Activated CD4-positive, alpha-beta T cell treated with anti-CD3 and anti-CD28 coated beads, Interleukin-2, Interleukin-6, amounts not matched to agents 100 ng/mL and 50 ng/mL, durations not matched to agents 16 hours and 8 hours (primary cell): ENCODE data around the gene ZNFX1.

Experiments
- DNase-seq: peaks from one replicate; pipeline ENCODE4 v3.0.0-alpha.2; 2020

ZNFX1 gene

GRCh38 chr20:49291200-49291599, 13.3 kb upstream of the ZNFX1 start:
- DNase-seq: no peak

DNA sequence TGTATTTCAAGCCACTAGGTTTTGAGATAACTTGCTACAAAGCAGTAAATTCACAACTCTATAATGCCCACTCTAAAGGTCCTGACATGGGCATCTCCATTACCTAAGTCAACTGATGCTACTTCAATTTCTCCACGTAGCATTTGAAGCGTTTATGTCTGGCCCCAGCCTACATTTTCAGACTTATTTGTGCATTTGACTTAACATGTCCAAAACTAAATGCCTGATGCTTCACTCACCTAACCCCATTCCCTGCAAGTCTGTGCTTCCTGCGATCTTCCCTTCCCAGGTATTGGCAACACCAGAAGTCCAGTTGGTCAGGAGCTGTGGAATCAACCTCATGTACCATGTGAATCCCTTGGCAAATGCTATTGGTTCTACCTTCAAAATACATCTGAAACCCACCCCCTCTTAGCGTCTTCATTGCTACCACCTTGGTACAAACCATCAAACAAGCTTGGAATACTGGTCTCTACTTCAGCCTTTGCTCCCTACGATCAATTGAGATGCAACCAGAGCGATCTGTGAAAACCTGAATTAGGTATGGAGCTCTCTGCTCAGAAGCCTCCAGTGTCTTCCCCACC, 12.8 kb upstream of the ZNFX1 start:
- DNase-seq: no peak

- no peak for DNase-seq
Measured at GRCh38 chr20:49288784-49289696, 11.2 kb upstream of the ZNFX1 start.

GRCh38 chr20:49288250-49288751, 10.4 kb upstream of the ZNFX1 start:
- no peak for DNase-seq

- no peak for DNase-seq
Measured at GRCh38 chr20:49287555-49288249, 9.8 kb upstream of the ZNFX1 start.

- DNase-seq: no peak
Measured at GRCh38 chr20:49286689-49287551, 9.1 kb upstream of the ZNFX1 start.

GRCh38 chr20:49285813-49286494, 8.1 kb upstream of the ZNFX1 start:
- DNase-seq: no peak

DNA sequence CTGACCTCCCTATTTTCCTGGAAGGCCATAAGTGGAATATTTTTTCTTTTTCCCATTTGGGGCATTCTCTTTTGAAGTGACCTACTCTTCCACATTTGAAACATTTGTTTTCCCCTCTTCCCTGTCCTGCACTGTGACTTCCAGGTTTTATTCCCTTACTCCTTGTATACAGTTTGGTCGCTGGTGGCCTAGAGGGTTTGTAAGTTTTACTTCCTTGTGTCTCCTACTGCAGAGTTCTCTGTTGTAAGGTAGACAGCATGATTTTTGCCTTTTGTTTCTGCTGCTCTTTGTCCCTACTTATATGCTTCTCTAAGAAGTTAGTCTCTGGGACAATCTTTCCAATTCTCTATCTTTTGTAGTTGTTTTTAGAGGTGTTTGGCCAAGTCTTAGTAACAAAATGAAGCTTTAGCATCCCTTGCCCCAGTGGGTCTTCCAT, 7.4 kb upstream of the ZNFX1 start:
- no peak for DNase-seq

GRCh38 chr20:49284818-49285217, 7.0 kb upstream of the ZNFX1 start:
- DNase-seq: no peak

GRCh38 chr20:49283703-49284625, 6.1 kb upstream of the ZNFX1 start:
- no peak for DNase-seq

DNA sequence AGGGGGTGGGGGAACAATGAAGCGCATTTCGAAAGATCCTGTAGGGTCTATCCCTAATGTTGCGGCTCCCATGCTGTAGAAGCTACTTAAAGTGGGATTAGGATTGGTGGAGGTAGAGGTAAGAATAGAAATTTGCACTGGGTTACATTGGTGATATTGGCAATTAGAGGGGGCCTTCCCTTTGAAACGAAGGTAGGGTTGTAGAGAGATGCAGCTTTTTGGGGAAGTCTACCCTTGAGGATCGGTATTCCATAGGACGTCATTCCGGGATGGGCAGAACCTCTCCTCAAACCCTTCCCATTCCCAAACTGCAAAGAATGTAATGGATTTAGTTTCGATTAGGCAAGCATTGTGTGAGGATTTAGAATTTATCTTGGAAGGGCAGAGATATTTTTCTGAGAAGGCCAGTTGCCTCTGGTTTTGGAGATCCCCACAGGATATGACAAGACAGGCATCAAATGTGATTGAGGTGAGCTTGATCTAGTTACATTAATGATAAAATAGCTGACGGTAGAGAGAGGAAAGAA, 5.4 kb upstream of the ZNFX1 start:
- DNase-seq: no peak

DNA sequence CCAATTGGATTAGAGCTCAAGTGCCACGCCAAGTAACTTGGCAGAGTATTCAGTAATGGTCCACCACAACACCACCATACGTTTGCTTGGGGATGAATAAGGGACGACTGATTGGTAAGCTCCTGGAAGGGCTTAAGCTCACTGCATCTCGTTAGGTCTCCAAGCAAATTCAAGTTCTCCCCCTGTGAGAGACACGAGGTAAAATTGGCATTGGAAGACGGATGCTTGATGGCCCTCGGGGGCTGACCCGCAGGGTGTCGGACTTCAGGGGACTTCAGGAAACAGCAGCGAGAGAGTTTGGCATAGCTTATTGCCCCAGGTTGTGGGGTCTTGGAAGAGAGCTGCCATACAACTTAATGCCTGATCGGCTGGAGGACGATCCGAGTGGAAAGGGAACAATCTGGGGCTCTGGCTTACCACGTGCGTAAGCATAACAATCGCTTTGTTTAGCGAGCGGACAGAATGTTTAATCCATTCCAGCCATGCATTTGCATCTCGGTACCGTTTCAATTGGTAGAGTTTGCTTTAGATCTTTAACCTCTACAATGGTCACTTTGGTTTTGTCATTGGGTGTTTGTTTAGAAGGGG, 4.8 kb upstream of the ZNFX1 start:
- DNase-seq: no peak

DNA sequence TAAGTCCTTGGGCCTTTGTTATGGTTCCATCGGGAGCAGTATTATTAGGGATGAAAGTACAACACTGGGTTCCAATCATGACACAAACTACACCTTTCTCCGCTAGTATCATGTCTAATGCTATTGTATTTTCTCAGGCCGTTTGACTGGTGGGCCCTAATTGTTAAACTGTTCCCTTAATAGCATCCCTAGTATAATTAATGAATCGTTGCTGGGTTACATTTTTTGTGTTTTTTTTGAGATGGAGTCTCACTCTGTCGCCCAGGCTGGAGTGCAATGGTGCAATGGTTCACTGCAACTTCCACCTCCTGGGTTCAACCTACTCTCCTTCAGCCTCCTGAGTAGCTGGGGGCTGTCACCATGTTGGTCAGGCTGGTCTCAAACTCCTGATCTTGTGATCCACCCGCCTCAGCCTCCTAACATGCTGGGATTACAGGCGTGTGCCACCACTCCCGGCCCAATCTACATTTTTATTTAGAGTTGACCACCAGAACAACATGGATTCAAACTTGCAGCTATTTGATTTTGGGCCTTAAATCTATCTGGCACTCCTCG, 4.1 kb upstream of the ZNFX1 start:
- no peak for DNase-seq

GRCh38 chr20:49281059-49281912, 3.4 kb upstream of the ZNFX1 start:
- DNase-seq: peak; percentile 67

GRCh38 chr20:49280463-49281058, 2.7 kb upstream of the ZNFX1 start:
- DNase-seq: no peak

DNA sequence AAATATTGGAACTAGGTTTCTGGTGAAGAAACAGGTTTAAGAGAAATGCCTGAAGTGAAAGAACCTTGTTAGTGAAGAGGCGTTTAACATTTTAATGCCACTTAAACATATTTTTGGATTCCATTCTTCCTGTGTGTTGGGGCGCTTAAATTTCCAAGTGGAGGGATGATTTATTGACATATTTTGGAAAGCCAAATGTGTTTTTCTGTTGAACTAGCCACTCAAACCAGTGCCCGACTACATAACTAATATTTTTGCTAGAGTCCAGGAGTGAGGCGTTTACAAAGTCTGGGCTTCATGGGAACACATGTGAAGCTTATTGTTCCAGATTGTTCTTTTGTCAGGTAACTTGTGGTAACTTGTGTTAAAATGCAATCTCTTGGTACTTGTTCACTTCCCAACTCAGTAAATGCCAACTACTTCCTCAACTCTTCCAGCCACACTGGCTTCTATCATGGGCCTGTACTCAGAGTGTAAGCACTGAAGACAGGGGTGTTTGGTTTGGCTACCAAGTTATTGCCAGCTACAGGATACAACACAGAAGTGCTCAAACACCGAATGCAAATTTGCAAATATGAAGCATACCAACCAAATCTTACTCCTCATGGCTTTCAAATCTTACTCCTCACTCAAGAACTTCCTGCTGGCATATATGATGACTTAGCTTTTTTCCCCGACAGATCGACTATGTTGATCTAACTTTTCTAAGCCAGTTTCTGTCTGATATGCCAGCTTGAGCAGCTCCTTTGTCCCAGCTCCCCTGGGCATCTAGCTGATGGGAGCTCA, 2.0 kb upstream of the ZNFX1 start:
- no peak for DNase-seq
